Measurements from ENCODE around the gene SYNC.
A peak's percentile ranks its signal among the peaks of the same experiment; 100 is the strongest.
"Not testable (repeated sequence)": the region's sequence is repeated elsewhere in the genome, so short reads cannot be mapped to it uniquely, and the experiment has no call there.

The SYNC gene

DNA sequence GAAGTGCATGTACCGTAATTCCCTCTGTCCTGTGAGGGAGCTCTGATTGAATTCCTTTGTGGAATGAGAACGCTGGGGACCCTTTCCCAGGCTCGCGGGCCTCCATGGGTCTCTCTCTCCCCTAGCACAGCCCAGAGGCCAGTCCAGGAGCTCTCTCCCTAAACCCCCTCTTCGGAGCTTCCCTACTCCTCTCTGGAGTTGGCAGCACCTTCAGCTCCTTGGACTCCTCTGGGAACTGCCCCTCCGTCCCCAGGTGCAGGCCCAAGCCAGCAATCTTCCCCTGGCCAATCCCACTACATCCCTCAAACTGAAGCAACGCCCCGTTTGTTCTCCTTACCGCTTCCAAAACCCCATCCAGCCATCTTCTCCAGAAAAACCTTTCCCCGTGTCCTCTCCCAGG, 10.5 kb upstream of the SYNC start:
- Histone ChIP-seq H3K36me3 (no peaks in the 10 kb centered on the region), H3K4me2 (no peak overlapping the region), H3K9me3 (no peaks in the 10 kb centered on the region), H3K27ac (no peak overlapping the region), H3K27me3 (no peaks in the 10 kb centered on the region), H3K4me1 (peaks cover 32% of the 10 kb centered on the region), H3K4me3 (no peak overlapping the region), H3K9ac (no peak overlapping the region), H4K20me1 (no peaks in the 10 kb centered on the region)
- no peak for TF ChIP-seq Cebpa-rat (IDR thresholded peaks at IDR 0.05)

DNA sequence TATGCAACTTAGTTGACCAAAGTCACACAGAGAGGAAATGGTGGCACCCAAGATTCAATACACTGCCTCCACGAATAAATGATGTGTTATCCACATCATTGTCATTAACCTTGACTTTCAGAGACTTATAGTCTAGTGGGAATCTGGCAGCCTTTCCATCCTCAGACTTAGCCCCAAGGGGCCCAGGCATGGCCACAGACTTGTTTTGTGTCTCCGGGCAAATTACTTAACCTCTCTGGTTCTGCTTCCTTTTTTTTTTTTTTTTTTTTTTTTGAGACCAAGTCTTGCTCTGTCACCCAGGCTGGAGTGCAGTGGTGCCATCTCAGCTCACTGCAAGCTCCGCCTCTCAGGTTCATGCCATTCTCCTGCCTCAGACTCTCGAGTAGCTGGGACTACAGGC, 8.7 kb upstream of the SYNC start:
- H3K4me2 ChIP-seq, H4K20me1 ChIP-seq, H3K36me3 ChIP-seq, H3K27me3 ChIP-seq, H3K9me3 ChIP-seq, H3K9ac ChIP-seq, H3K4me3 ChIP-seq, H3K27ac ChIP-seq: not testable (repeated sequence)
- H3K4me1 ChIP-seq, result peaks cover 20% of the 10 kb centered on the region

DNA sequence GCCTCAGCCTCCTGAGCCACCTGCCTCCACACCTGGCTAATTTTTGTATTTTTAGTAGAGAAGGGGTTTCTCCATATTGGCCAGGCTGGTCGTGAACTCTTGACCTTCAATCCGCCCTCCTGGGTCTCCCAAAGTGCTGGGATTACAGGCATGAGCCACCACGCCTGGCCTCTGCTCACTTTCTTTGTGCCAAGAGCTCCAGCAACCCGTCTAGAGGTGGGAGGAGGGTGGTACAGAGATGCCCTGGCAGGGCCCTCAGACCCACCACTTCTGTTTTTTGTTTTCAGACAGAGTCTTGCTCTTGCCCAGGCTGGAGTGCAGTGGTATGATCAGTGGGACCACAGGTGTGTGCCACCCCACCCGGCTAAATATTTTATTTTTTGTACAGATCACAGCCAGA, 6.9 kb upstream of the SYNC start:
- H3K9ac ChIP-seq, result no peak overlapping the region
- H3K27me3 ChIP-seq, result peaks cover 5% of the 10 kb centered on the region
- H3K4me2 ChIP-seq, result no peak overlapping the region
- no peak for TF ChIP-seq Cebpa-rat (IDR thresholded peaks at IDR 0.05)
- H3K36me3 ChIP-seq, result no peaks in the 10 kb centered on the region
- no peaks in the 10 kb centered on the region for H3K9me3 ChIP-seq
- no peak overlapping the region for H3K27ac ChIP-seq
- peaks cover 24% of the 10 kb centered on the region for H3K4me1 ChIP-seq
- no peak overlapping the region for H3K4me3 ChIP-seq
- H4K20me1 ChIP-seq, result no peaks in the 10 kb centered on the region

DNA sequence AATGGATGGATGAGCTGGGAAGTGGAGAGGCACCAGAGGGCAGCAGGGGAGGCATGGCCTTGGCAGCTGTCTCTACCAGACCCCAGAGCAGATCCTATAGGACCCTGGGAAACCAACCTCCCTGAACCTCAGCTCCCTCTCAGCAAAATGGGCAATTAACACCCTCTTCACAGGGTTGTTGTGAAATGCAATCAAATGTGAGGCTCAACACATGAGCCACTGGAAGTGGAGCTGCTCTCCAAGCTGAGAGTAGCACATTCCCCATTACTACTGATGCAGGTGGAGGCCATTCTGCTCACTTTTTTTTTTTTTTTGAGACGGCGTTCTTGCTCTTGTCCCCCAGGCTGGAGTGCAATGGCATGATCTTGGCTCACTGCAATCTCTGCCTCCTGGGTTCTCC, 6.5 kb upstream of the SYNC start:
- Histone ChIP-seq H3K9me3 (no peaks in the 10 kb centered on the region), H3K4me2 (no peak overlapping the region), H3K4me3 (no peak overlapping the region), H3K9ac (no peak overlapping the region), H3K4me1 (peaks cover 28% of the 10 kb centered on the region), H3K27me3 (peaks cover 9% of the 10 kb centered on the region), H3K36me3 (no peaks in the 10 kb centered on the region), H3K27ac (no peak overlapping the region), H4K20me1 (no peaks in the 10 kb centered on the region)
- TF ChIP-seq Cebpa-rat (IDR thresholded peaks at IDR 0.05), result no peak

DNA sequence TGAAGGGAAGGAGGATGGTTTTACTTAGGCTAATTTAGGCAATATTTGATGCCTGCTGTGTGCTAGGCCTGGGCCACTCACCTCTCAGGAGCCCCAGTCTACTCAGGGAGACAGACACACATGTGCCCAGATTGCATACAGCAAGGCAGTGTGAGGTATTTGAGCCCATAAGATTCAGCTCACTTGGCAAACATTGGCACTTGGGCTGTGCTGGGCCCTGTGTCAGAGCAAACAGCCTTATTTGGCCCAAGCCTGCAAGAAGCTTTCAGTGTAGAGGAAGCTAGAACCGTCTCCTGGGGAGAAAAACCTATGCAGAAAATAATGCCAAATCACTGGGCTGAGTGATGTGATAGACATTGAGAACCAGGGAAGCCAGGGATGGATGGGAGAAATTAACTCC, 3.9 kb upstream of the SYNC start:
- Histone ChIP-seq H3K4me3 (no peak overlapping the region), H3K27ac (no peak overlapping the region), H3K36me3 (no peaks in the 10 kb centered on the region), H3K4me2 (no peak overlapping the region), H3K27me3 (peaks cover 34% of the 10 kb centered on the region), H4K20me1 (peaks cover 11% of the 10 kb centered on the region; the same call in 1 of the 2 replicates), H3K9me3 (no peaks in the 10 kb centered on the region), H3K4me1 (peaks cover 38% of the 10 kb centered on the region), H3K9ac (no peak overlapping the region)
- no peak for TF ChIP-seq Cebpa-rat (IDR thresholded peaks at IDR 0.05)

DNA sequence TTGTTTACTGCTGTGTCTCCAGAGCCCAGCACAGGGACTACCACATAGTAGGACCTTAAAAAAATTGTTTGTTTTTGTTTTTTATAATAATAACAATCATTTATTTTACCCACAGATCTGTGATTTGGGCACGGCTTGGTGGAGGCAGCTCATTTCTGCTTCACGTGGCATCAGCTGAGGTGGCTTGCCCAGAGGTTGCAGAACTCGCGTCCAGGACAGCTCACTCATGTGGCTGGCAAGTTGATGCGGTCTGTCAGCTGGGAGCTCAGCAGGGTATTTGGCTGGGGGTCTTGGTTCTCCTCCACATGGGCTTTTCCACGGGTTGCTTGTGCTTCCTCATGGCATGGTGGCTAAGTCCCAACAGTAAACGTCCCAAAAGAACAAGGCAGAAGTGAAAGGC, 2.9 kb upstream of the SYNC start:
- no peaks in the 10 kb centered on the region for H3K36me3 ChIP-seq
- H3K27ac ChIP-seq, result no peak overlapping the region
- H4K20me1 ChIP-seq, result peaks cover 15% of the 10 kb centered on the region; the same call in 1 of the 2 replicates

DNA sequence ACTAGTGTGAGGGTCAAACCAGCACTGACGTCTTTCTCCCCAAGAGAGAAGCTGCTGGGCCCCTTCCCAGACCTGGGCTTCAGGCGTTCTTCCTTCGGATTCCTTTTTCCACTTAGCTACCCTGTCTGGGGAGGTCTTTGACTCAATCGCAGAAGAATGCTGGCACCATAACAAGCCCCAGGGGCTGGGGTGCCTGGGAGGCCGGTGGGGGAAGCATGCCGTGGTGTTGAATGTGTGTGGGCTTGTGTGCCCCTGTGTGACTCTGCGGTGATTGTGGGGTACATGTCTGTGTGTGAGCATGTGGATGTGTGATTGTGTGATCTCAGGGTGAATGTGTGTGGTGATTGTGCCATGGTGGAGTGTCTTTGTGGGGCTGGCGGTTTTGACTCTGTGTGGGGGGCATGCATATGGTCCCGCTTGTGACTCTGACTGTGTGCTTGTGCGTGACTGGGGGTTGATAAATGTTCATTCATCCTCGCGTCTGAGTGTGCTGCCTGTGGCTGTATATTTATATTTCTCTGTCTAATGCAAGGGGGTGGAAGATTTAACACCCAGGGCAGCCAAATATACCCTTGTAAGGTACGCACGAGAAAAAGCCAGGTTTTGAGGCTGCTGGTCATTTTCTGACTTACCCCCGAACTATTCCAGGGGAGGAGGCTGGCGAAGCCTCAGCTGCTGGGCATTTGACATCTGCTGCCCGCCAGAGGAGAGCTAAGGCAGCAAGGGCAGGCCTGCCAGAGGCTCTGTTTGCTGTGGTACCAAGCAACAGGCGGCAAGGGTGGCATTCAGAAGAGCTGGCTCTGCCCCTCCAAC, 1.1 kb upstream of the SYNC start:
- peak overlapping the region; percentile 98 for H3K4me2 ChIP-seq
- no peaks in the 10 kb centered on the region for H3K36me3 ChIP-seq
- no peak overlapping the region for H3K27ac ChIP-seq
- peaks cover 43% of the 10 kb centered on the region for H3K27me3 ChIP-seq
- H3K9ac ChIP-seq, result 0 out of 2 replicates have a peak overlapping the region, but pooled peaks have one; percentile 38
- TF ChIP-seq Cebpa-rat (IDR thresholded peaks at IDR 0.05), result no peak
- no peaks in the 10 kb centered on the region for H3K9me3 ChIP-seq
- peaks cover 39% of the 10 kb centered on the region for H3K4me1 ChIP-seq
- H3K4me3 ChIP-seq, result peak overlapping the region; percentile 66
- peaks cover 15% of the 10 kb centered on the region; the same call in 1 of the 2 replicates for H4K20me1 ChIP-seq

More for the DNA sequence above, 2.9 kb upstream of the SYNC start:
- no peak overlapping the region for H3K4me3 ChIP-seq
- H3K4me1 ChIP-seq, result peaks cover 36% of the 10 kb centered on the region
- TF ChIP-seq Cebpa-rat (IDR thresholded peaks at IDR 0.05), result no peak
- H3K4me2 ChIP-seq, result no peak overlapping the region
- H3K9ac ChIP-seq, result no peak overlapping the region
- no peaks in the 10 kb centered on the region for H3K9me3 ChIP-seq
- H3K27me3 ChIP-seq, result peaks cover 43% of the 10 kb centered on the region

DNA sequence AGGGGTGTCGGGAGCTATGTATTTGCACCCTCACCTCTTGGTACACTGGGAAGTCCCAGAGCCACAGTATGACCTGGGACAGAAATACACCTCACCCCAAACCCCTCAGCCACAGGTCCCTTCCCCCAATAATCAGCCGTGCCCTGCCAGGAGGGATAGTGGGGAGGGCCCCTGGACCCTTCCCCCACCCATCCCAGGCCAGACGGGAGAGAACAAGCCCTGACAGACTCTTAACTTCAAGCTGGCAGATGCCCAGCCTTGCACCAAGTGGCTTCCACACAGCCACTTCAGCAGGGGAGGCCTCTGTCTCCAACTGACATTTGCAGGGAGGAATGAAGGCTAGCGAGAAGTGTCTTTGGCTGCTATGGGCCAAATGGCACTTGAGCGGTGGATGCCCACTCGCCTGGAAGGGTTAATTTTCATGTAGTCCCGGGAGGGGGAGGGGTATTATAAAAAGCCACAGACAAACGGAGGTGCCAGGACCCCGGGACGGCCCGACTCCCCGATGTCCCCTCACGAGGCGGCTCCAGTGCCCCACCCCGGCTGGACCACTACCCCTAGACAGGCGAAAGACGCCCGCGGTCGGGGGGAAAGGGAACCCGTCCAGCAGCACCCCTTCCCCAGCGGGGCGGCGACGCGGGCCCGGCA, 495 bp downstream of the SYNC start:
- Histone ChIP-seq H3K4me3 (peak overlapping the region; percentile 66), H3K9me3 (no peaks in the 10 kb centered on the region), H3K27ac (no peak overlapping the region), H3K36me3 (no peaks in the 10 kb centered on the region), H3K9ac (peak overlapping the region; percentile 38; the same call in 1 of the 2 replicates), H3K27me3 (peaks cover 43% of the 10 kb centered on the region), H3K4me2 (peak overlapping the region; percentile 98), H3K4me1 (peaks cover 43% of the 10 kb centered on the region), H4K20me1 (peaks cover 15% of the 10 kb centered on the region; the same call in 1 of the 2 replicates)
- no peak for TF ChIP-seq Cebpa-rat (IDR thresholded peaks at IDR 0.05)

DNA sequence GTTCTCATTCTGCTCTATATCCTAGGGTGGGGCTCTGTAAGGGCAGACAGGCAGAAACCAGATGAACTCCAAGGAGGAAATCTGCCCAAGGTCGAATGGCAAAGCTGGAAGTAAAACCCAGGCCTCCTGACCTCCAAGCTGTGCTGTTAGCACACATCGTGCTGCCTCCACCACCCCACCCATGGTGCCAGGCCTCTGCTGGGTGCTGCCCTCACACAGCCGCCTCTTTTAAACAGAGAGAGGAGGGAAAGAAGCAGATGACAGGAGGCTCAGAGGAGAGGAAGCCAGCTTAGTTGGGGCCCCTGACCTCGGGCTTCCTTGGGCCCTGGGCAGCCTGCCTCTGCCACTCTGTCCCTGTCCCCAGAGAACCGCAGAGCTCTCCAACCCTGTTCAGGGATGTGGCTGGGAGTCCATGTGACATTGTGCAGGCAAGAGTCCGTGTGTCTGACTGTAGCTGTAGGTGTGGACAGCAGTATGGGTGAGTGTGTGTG, 1.1 kb downstream of the SYNC start:
- H3K4me1 ChIP-seq, result peaks cover 43% of the 10 kb centered on the region
- no peak overlapping the region for H3K9ac ChIP-seq
- no peak overlapping the region for H3K4me3 ChIP-seq
- H3K4me2 ChIP-seq, result peak overlapping the region; percentile 98
- no peak for TF ChIP-seq Cebpa-rat (IDR thresholded peaks at IDR 0.05)
- H3K9me3 ChIP-seq, result no peaks in the 10 kb centered on the region
- no peak overlapping the region for H3K27ac ChIP-seq
- peaks cover 15% of the 10 kb centered on the region; the same call in 1 of the 2 replicates for H4K20me1 ChIP-seq
- no peaks in the 10 kb centered on the region for H3K36me3 ChIP-seq
- peaks cover 43% of the 10 kb centered on the region for H3K27me3 ChIP-seq

DNA sequence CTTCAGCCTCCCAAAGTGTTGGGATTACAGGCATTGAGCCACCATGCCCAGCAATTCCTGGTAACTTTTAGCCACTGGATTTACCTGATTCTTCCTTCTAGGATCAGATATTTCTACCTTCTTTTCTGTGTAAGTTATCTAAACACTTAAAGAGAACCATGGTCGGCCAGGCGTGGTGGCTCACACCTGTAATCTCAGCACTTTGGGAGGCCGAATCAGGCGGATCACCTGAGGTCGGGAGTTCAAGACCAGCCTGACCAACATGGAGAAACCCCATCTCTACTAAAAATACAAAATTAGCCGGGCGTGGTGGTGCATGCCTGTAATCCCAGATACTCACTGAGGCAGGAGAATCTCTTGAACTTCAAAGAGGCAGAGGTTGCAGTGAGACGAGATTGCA, 5.6 kb downstream of the SYNC start:
- H3K4me1 ChIP-seq, result peaks cover 39% of the 10 kb centered on the region
- H3K27ac ChIP-seq, result not testable (repeated sequence)

More for the DNA sequence above, 5.6 kb downstream of the SYNC start:
- not testable (repeated sequence) for H4K20me1 ChIP-seq, H3K9ac ChIP-seq, H3K36me3 ChIP-seq, H3K9me3 ChIP-seq, H3K4me2 ChIP-seq, H3K4me3 ChIP-seq
- H3K27me3 ChIP-seq, result peaks cover 14% of the 10 kb centered on the region

All from BLaER1 (cell line).